ENCODE data around the gene PITX2. TPM values are rescaled to one million over a fixed set of nuclear protein-coding genes. Genes with fewer than 3 reads are reported as not detected.

PITX2 gene
- total RNA-seq, 1 experiment from 2014 or later: 8.5 TPM

DNA sequence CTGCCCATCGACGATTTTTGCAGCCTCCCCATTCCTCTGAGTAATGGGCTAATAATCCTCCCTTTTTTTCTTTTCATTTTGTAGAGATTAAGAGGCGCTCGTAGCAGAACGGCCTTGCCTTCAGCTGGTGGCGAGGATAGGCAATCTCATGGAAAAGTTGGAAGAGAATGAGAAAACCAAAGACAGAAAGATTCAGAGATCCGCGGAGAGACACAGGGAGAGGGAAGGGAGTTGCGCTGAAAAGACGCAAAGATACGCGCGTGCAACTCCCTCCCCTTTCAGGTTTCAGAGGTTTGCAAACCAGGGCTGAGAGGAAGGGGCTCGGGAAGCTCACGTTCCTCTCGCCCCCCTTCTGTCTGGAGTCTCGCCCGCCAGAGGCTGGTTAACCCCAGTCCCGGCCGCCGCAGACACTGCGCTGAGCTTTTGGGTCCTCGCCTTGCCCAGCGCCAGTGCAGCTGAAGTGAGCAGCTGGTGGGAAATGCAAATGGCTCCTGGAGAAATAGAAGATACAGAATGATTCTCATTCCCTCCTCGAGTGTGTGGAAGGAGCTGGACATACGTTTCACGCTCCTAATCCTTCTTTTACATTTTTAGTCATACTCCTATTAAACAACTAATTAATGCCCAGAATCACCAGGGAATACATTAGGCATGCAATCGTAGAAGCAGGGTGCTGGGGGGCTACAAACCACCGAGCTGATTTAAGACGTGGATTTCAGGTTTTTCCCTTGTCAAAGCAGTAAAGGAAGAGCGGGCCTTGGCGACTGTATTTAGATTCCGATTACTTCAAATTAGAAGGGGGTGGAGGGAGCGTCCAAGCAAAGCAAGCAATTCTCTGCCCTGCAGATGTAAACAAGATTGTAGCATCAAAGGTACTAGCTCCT lies 16.6 kb upstream of the PITX2 start:
- TF ChIP-seq, protein P1, sequence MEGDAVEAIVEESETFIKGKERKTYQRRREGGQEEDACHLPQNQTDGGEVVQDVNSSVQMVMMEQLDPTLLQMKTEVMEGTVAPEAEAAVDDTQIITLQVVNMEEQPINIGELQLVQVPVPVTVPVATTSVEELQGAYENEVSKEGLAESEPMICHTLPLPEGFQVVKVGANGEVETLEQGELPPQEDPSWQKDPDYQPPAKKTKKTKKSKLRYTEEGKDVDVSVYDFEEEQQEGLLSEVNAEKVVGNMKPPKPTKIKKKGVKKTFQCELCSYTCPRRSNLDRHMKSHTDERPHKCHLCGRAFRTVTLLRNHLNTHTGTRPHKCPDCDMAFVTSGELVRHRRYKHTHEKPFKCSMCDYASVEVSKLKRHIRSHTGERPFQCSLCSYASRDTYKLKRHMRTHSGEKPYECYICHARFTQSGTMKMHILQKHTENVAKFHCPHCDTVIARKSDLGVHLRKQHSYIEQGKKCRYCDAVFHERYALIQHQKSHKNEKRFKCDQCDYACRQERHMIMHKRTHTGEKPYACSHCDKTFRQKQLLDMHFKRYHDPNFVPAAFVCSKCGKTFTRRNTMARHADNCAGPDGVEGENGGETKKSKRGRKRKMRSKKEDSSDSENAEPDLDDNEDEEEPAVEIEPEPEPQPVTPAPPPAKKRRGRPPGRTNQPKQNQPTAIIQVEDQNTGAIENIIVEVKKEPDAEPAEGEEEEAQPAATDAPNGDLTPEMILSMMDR (conservative IDR thresholded peaks at IDR 0.05): no peak
- H2BK5ac ChIP-seq (ENCODE audit: insufficient read length, low read length): no peak overlapping the region
- H3K14ac ChIP-seq (ENCODE audit: insufficient read depth, low read length): no peak overlapping the region
- peaks cover 12% of the 10 kb centered on the region for H3K4me1 ChIP-seq (ENCODE audit: insufficient read depth, low read length)
- no peaks in the 10 kb centered on the region for H3K79me2 ChIP-seq (ENCODE audit: insufficient read depth, low read length)
- H4K5ac ChIP-seq (ENCODE audit: insufficient read length, low read depth, low read length): no peak overlapping the region
- H2BK120ac ChIP-seq (ENCODE audit: low read depth, low read length, poor library complexity, severe bottlenecking): no peak overlapping the region
- H2AK5ac ChIP-seq (ENCODE audit: insufficient read length, low read length): no peak overlapping the region
- no peaks in the 10 kb centered on the region for H4K20me1 ChIP-seq (ENCODE audit: control insufficient read depth, insufficient read depth, insufficient read length)
- no peak overlapping the region for H2BK12ac ChIP-seq (ENCODE audit: insufficient read length, low read depth, low read length)
- Mint-ChIP-seq H3K27ac (no peak overlapping the region), H3K4me3 (peak overlapping the region; percentile 12 to 78), H3K36me3 (ENCODE audit: insufficient read depth in 1 of 3, low read depth in 3 of 3) (no peaks in the 10 kb centered on the region), H3K27me3 (ENCODE audit: low read depth) (peaks cover 95% of the 10 kb centered on the region), H3K4me1 (peaks cover 66 to 77% of the 10 kb centered on the region in 2 experiments), H3K9me3 (peaks cover 2 to 4% of the 10 kb centered on the region in 2 experiments; a peak in 2 of 5 replicates)
- peak; percentile 69 for DNase-seq
- H2AFZ ChIP-seq (ENCODE audit: low read length): no peak overlapping the region
- no peak overlapping the region for H3K18ac ChIP-seq (ENCODE audit: insufficient read length, low read depth, low read length)
- H4K91ac ChIP-seq (ENCODE audit: insufficient read length, low read depth, low read length): no peak overlapping the region
- no peak overlapping the region for H2BK15ac ChIP-seq (ENCODE audit: low read depth, low read length)
- H3K23me2 ChIP-seq (ENCODE audit: insufficient read length, low read depth, low read length, poor library complexity, severe bottlenecking): peaks cover 20% of the 10 kb centered on the region
- H3K9ac ChIP-seq (ENCODE audit: extremely low read depth, insufficient read length, low read length): no peak overlapping the region
- no peak overlapping the region for H4K8ac ChIP-seq (replicated peaks; ENCODE audit: insufficient read length, low read depth, low read length)
- no peak overlapping the region for H3K27ac ChIP-seq (ENCODE audit: insufficient read length, low read depth, low read length)
- H3K56ac ChIP-seq (ENCODE audit: insufficient read length, low read depth, low read length): no peak overlapping the region
- H3K4ac ChIP-seq (ENCODE audit: low read depth, low read length): no peak overlapping the region
- no peak overlapping the region for H3K23ac ChIP-seq (ENCODE audit: insufficient read length, low read depth, low read length)
- no peak overlapping the region for H3T11ph ChIP-seq (ENCODE audit: low read length)
- H3K4me2 ChIP-seq (ENCODE audit: insufficient read depth, insufficient read length, low read length): peak overlapping the region; percentile 70
- peaks cover 56% of the 10 kb centered on the region for H3K27me3 ChIP-seq (ENCODE audit: insufficient read depth, low read length)
- H3K79me1 ChIP-seq (ENCODE audit: insufficient read depth, low read depth, low read length, poor library complexity, severe bottlenecking): no peaks in the 10 kb centered on the region
- no peak overlapping the region for H2BK20ac ChIP-seq (ENCODE audit: low read depth, low read length, poor library complexity, severe bottlenecking)
- H3K9me3 ChIP-seq (ENCODE audit: control insufficient read depth, low read depth, low read length): no peaks in the 10 kb centered on the region
- WGBS (ENCODE audit: extremely low coverage, insufficient read length, low lambda C conversion rate): no CpG with 5 or more reads among the region's 34 CpGs

All from H9 (cell line).